HG02970 (cell line): ENCODE data around the gene CXXC5.
"Not testable (repeated sequence)": the region's sequence is repeated elsewhere in the genome, so short reads cannot be mapped to it uniquely, and the experiment has no call there.

ENCODE experiments used
- ATAC-seq: cut with Tn5 transposase; IDR thresholded peaks from one replicate; pipeline ENCODE4 v1.9.1; 2021; ENCODE audit warnings: mild to moderate bottlenecking, moderate library complexity, moderate number of reproducible peaks; ENCODE audit not compliant: unreplicated experiment, low FRiP score

CXXC5 gene

GRCh38 chr5:139708434-139708861 is 60.3 kb downstream of the CXXC5 start:
- no peak for ATAC-seq

DNA sequence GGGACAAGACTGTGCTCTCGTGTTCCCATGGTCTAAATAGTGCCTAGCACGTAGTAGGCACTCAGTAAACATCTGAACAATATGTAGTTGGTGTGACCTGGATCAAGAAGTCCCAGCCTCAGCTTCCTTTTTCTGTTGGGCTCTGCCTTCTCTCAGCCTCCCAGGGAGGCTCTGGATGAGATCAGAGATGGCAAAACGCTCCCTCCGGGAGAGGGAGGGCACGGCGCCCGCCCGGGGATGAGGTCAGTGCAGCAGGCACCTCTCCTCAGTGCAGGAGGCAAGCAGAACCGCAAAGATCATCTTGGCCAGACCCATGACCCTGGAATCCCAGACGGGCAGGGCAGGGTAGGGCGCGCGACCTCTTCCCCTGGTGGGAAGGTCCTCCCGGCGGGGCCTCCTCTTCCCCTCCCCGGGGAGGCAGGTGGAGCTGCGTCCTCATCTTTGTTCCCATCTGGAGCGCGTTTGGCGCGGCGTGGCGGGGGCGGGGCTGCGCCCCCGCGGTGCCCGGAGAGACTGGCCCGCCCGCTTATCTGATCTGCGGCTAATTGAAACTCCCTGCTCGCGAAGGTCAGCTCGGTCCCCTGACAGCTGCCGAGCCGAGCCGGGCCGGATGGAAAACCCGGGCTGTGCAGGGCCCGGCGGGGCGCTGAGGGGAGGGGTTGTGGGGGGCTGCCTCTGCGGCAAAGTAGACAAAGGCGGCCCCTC is 60.9 kb downstream of the CXXC5 start:
- ATAC-seq = no peak

GRCh38 chr5:139709582-139710318 is 61.6 kb downstream of the CXXC5 start:
- ATAC-seq = no peak

DNA sequence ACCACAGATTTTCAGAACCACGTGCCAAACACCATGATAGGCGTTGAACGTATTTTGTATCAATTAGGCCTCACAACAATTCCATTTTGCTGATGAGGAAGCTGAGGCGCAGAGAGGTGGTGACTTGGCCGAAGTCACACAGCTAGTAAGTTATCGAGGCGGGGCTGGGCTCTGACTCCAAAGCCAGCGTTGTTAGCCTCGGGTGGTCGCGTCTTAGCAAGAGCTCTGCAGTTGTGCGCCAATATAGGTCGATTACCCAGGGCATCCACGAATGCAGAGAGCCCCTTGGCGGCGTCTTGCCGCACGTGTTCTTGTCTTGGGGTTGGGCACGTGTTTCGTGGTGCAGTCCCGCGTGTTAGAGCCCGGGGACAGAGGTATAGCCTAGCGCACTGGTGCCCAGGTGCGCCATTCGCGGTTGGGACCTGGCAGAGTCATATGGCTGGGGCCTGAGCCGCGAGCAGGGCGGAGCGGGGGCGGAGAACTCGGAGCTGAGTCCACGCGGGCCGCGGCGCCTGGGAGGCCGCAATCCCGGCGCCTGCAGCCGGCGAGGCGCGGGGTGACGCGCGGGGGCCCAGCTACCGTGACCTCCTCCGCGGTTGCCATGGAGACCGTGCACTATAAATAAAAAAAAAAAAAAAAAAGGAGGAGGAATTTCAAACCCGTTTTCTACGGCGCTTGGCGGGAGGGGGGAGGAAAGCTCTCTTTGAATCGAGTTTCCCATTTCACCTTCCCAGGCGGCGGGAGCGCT is 62.3 kb downstream of the CXXC5 start:
- no peak for ATAC-seq

GRCh38 chr5:139711067-139711905 is 63.1 kb downstream of the CXXC5 start:
- ATAC-seq = no peak

DNA sequence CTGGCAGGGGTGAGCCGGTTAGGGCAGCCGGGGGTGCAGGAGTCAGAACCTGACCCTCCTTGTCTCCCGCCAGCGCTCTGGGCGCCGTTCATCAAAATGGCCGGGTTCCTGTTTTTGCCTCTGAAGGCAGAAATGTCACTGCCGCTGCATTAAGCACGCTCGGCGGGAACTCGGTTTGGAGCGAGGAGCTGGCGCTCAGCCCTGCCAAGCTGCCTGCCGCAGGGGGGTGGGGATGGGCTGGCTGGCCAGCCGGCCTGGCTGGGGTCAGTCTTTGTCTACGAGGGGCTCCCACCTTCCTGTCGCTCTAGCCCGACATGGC is 63.7 kb downstream of the CXXC5 start:
- no peak for ATAC-seq

- no peak for ATAC-seq
Observed at GRCh38 chr5:139712412-139712811, 64.3 kb downstream of the CXXC5 start.

- not testable (repeated sequence) for ATAC-seq
Observed at GRCh38 chr5:139713898-139714297, 65.7 kb downstream of the CXXC5 start.

DNA sequence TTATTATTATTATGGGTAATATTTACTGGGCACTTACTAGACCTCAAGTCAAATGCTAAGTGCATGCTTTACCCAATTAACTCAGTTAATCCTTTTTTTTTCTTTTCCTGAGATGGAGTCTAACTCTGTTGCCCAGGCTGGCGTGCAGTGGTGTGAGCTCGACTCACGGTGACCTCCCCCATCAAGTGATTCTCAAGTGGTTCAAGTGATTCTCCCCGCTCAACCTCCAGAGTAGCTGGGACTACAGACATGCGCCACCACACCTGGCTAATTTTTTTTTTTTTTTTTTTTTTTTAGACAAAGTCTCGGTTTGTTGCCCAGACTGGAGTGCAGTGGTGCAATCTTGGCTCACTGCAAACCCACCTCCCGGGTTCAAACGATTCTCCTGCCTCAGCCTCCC is 69.1 kb downstream of the CXXC5 start:
- ATAC-seq = no peak

GRCh38 chr5:139718403-139718802 is 70.3 kb downstream of the CXXC5 start:
- not testable (repeated sequence) for ATAC-seq

DNA sequence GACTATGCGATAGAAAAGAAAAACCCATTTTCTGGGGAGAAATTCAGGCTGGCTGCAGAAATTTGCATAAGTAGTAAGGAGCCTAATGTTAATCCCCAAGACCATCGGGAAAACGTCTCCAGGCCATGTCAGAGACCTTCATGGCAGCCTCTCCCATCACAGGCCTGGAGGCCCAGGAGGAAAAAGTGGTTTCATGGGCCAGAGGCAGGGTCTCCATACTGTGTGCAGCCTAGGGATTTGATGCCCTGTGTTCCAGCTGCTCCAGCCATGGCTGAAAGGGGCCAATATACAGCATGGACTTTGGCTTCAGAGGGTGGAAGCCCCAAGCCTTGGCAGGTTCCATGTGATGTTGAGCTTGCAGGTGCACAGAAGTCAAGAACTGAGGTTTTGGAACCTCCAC is 71.8 kb downstream of the CXXC5 start:
- ATAC-seq = not testable (repeated sequence)

DNA sequence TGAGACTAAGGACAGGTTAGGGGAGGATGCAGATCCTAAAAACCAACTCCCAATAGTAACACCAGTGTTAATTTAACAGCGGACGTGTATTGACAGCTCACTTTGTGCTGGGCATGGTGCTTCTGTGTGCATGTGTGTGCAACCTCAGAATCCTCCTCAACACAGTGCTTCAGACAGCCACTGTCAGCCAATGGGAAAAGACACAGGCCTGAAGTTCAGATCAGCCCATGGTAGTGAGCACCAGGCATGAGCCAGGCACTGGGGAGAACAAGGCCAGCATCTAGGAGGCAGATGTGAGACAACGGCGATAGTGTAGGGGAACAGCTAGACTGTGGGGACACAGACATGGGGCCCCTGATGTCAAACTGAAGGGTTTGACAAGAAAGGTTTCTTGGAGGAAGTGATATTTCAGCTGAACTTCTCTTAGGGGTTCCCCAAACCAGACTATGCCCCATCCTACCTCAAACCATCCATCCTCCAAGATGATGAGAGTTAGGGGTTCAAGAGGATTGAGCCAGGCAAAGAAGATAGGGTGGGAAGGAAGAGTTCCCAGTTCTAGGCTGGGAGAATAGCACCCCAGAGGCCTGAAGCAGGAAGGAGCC is 75.9 kb downstream of the CXXC5 start:
- ATAC-seq = no peak

DNA sequence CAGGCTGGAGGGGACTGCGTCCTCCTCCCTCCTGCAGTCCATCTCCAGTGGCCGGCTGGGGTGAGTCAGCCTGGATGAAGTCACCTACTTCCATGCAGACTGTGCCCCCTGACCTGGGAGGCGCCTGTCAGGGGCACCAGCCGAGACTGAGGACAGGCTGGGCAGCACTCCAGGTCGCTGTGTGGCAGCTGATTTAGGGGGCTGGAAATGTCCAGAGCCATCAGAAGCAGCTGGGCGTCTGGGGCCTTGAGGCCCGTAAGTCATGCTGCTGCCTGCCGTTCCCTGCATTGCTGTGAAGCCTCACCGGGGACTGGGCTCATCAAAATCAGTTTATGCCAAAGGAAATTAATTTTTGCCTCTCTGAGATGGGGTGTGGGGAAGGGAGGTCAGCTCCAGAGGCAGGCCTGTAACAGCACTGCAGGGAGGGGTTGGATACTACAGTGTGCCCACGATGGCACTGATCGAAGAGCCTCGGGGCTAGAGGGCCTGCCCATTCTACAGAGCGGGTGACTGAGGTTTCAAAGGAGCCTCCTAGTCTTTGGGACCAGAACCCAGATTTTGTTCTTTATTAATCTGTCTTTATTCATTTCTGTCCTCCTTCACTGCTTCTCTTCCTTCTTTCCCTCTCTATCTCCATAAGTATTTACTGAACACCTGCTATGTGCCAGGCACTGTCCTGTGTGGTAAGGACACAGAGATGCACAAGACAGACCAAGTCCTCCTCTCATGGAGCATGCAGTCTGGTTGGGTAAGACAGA is 77.1 kb downstream of the CXXC5 start:
- no peak for ATAC-seq

DNA sequence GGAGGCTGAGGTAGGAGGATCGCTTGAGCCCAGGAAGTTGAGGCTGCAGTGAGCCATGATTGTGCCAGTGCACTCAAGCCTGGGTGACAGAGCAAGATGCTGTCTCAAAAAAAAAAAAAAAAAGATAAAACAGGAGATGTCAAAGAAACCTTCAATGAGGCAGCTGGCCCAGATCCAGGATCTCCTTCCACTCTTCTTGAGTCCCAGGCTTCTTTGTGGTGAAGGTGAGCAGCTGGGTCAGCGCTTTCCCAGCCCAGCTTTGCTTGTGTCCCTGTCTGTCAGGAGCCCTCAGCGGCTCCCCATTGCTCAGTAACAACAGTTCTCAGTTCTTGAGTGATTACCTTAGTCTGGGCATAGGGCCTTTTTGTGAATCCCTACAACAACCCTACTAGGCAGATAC is 78.1 kb downstream of the CXXC5 start:
- no peak for ATAC-seq

DNA sequence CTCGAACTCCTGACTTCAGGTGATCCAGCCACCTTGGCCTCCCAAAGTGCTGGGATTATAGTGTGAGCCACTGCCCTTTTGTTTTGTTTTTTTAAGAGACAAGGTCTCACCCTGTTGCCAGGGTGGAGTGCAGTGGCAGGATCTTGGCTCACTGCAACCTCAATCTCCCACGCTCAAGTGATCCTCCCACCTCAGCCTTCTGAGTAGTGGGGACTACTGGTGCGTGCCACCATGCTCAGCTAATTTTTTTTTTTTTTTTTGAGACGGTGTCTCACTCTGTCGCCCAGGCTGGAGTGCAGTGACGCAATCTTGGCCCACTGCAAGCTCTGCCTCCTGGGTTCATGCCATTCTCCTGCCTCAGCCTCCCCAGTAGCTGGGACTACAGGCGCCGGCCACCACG is 79.5 kb downstream of the CXXC5 start:
- ATAC-seq = not testable (repeated sequence)

DNA sequence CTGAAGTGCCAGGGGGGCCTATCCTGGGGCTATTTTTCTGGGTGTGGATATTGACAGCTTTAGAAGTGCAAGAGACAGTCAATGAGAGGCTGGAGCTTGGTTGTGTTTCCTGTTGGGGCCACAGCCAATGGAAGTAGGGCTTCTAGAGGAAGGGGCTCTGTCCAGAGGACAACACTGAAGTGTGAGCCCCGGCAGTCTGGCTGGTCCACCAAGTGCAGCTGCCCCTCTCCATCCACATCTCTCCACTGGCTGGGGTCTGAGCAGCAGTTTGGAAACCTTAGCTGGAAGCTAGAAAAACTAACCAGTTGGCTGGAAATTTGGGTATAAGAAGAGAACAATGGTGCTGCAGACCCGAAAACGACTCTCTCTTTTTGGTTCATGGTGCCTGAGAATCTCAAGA is 83.1 kb downstream of the CXXC5 start:
- ATAC-seq = no peak

DNA sequence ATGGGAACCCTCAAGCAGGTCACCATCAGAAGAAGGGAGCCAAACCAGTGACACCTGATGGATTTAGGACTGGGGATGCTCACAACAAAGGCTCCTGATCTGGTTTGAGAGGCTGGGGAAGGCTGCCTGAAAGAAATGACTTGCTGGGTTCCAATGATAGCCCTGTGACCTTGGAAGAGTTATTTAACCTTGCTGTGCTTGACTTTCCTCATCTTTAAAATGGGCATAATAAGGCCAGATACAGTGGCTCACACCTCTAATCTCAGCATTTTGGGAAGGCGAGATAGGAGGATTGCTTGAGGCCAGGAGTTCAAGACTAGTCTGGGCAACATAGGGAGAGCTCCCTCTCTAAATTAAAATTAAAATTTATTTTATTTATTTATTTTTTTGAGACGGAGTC is 83.9 kb downstream of the CXXC5 start:
- ATAC-seq = no peak

DNA sequence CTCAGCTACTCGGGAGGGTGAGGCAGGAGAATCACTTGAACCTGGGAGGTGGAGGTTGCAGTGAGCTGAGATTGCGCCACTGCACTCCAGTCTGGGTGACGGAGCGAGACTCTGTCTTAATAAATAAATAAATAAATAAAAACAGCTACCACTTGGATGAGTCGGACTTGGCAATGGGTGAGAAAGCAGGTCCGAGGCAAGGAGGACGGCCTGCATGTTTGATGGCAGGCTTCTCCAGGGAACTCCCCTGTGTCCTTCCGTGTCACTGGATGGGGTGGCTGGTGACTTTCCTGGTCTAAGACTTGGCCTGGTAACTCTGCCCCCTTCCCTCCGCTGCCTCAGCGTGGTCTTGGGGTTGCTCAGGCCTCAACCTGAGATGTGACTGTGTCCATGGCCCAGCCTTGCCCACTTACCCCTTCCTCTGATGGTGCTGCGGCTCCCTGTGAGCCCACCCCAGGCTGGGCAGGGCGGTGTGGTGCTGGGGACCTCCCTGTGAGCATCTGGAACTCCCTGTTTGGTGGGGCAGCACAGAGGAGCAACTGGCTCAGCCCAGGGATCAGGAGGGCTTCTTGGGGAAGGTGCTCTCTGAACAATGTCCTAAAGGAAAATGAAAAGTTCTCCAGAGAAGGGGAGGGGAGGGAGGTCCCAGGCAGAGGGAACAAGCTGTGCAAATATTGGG is 85.0 kb downstream of the CXXC5 start:
- ATAC-seq = no peak
